ENCODE measurements around the gene FAM78B.

The FAM78B gene

DNA sequence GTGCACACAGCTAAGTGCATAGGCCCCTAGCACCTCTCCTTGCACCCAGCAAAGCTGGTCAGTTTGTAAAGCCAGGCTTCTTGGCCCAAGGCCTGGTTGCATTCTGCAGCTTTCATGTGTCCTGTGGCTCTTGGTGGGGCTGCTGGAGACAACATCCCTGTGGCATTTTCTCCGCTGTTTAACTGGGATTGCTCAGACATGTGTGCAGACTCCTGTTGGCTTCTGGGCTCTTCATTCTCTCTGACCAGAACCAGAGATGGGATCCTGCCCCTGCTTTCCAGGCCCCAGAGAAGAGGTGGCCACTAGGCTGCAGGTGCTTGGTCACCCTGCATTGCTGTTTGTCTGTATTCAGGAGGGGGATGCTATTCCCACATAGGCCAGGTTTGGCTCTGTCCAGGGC, 50.8 kb downstream of the FAM78B start:
- H3K9ac ChIP-seq (ENCODE audit: low read depth, low read length), result no peak overlapping the region
- no peaks in the 10 kb centered on the region for H4K20me1 ChIP-seq (ENCODE audit: insufficient read depth, low read length)
- TF ChIP-seq, protein P1, sequence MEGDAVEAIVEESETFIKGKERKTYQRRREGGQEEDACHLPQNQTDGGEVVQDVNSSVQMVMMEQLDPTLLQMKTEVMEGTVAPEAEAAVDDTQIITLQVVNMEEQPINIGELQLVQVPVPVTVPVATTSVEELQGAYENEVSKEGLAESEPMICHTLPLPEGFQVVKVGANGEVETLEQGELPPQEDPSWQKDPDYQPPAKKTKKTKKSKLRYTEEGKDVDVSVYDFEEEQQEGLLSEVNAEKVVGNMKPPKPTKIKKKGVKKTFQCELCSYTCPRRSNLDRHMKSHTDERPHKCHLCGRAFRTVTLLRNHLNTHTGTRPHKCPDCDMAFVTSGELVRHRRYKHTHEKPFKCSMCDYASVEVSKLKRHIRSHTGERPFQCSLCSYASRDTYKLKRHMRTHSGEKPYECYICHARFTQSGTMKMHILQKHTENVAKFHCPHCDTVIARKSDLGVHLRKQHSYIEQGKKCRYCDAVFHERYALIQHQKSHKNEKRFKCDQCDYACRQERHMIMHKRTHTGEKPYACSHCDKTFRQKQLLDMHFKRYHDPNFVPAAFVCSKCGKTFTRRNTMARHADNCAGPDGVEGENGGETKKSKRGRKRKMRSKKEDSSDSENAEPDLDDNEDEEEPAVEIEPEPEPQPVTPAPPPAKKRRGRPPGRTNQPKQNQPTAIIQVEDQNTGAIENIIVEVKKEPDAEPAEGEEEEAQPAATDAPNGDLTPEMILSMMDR (IDR thresholded peaks at IDR 0.05; ENCODE audit: borderline replicate concordance, extremely low read depth, low read length, poor library complexity, severe bottlenecking), result no peak
- TF ChIP-seq EZH2 (IDR thresholded peaks at IDR 0.05; ENCODE audit: borderline replicate concordance, low read depth, low read length, severe bottlenecking), result no peak
- no peaks in the 10 kb centered on the region for H3K9me3 ChIP-seq (ENCODE audit: insufficient read depth, low read length, severe bottlenecking)
- H3K4me1 ChIP-seq (ENCODE audit: insufficient read depth, low read length), result no peaks in the 10 kb centered on the region
- H3K27ac ChIP-seq (ENCODE audit: low read length), result no peak overlapping the region
- no peaks in the 10 kb centered on the region for H3K36me3 ChIP-seq (ENCODE audit: insufficient read depth, low read length)
- DNase-seq (no peak), ATAC-seq (ENCODE audit: insufficient read depth, low read depth) (no peak)
- no peak overlapping the region for H3K4me3 ChIP-seq (ENCODE audit: low read depth in 1 of 2, low read length in 2 of 2)
- no peak overlapping the region for H3K4me2 ChIP-seq (ENCODE audit: insufficient read depth, low read length)
- H2AFZ ChIP-seq (ENCODE audit: low read depth, low read length), result no peak overlapping the region
- H3K27me3 ChIP-seq (ENCODE audit: insufficient read depth, low read length, poor library complexity), result peaks cover 3% of the 10 kb centered on the region
- no peaks in the 10 kb centered on the region for H3K79me2 ChIP-seq (ENCODE audit: insufficient read depth, low read length)

DNA sequence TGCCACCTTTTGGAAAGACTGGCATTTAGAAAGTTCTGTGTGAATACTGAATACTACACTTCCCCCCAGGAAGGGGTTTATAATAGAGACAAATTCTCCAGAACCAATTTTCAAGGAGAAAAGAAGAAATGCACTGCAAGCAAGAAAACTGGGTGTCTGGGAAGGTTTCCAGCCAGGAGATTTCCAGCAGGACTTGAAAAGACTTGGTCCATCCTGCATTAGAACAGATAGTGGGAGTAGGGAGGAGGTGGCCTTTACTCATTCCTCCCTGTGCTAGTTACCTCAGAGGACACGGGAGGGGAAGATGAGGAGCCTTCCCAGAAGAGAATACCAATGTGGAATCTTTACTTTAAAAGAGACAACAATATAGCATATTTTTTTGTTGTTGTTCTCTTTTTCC, 52.4 kb downstream of the FAM78B start:
- H3K9me3 ChIP-seq (ENCODE audit: insufficient read depth, low read length, severe bottlenecking), result no peaks in the 10 kb centered on the region
- no peaks in the 10 kb centered on the region for H4K20me1 ChIP-seq (ENCODE audit: insufficient read depth, low read length)
- H2AFZ ChIP-seq (ENCODE audit: low read depth, low read length), result no peak overlapping the region
- ATAC-seq (ENCODE audit: insufficient read depth, low read depth) (no peak), DNase-seq (no peak)
- H3K4me3 ChIP-seq (ENCODE audit: low read depth in 1 of 2, low read length in 2 of 2), result no peak overlapping the region
- H3K4me1 ChIP-seq (ENCODE audit: insufficient read depth, low read length), result no peaks in the 10 kb centered on the region
- no peaks in the 10 kb centered on the region for H3K36me3 ChIP-seq (ENCODE audit: insufficient read depth, low read length)
- peaks cover 3% of the 10 kb centered on the region for H3K27me3 ChIP-seq (ENCODE audit: insufficient read depth, low read length, poor library complexity)
- H3K79me2 ChIP-seq (ENCODE audit: insufficient read depth, low read length), result no peaks in the 10 kb centered on the region
- TF ChIP-seq EZH2 (IDR thresholded peaks at IDR 0.05; ENCODE audit: borderline replicate concordance, low read depth, low read length, severe bottlenecking), result no peak
- TF ChIP-seq, protein P1 (IDR thresholded peaks at IDR 0.05; ENCODE audit: borderline replicate concordance, extremely low read depth, low read length, poor library complexity, severe bottlenecking), result no peak
- no peak overlapping the region for H3K4me2 ChIP-seq (ENCODE audit: insufficient read depth, low read length)
- H3K9ac ChIP-seq (ENCODE audit: low read depth, low read length), result no peak overlapping the region
- no peak overlapping the region for H3K27ac ChIP-seq (ENCODE audit: low read length)

DNA sequence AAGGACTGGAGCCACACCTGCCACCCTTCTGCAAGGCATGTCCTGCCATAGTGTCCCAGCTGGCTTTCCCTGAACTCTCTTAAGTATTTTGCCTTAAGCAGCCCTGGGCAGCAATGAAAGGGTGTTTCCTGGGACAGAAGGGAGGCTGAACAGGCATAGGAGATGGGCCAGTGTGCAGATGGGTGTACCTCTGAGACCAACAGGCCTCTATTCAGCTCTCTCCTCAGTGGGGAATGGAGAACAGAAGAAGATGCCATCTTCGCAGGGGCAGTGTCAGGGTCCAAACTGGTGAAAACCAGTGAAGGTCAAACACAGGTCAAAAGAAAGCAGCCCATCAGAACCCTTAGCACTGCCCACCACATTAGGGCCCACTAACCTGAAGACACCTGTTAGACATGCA, 53.2 kb downstream of the FAM78B start:
- no peaks in the 10 kb centered on the region for H3K79me2 ChIP-seq (ENCODE audit: insufficient read depth, low read length)
- no peaks in the 10 kb centered on the region for H3K9me3 ChIP-seq (ENCODE audit: insufficient read depth, low read length, severe bottlenecking)
- no peaks in the 10 kb centered on the region for H3K36me3 ChIP-seq (ENCODE audit: insufficient read depth, low read length)
- H3K27ac ChIP-seq (ENCODE audit: low read length), result no peak overlapping the region
- TF ChIP-seq EZH2 (IDR thresholded peaks at IDR 0.05; ENCODE audit: borderline replicate concordance, low read depth, low read length, severe bottlenecking), result no peak
- TF ChIP-seq, protein P1 (IDR thresholded peaks at IDR 0.05; ENCODE audit: borderline replicate concordance, extremely low read depth, low read length, poor library complexity, severe bottlenecking), result no peak
- no peak overlapping the region for H3K4me2 ChIP-seq (ENCODE audit: insufficient read depth, low read length)
- no peak for ATAC-seq (ENCODE audit: insufficient read depth, low read depth)
- H2AFZ ChIP-seq (ENCODE audit: low read depth, low read length), result no peak overlapping the region
- no peaks in the 10 kb centered on the region for H3K4me1 ChIP-seq (ENCODE audit: insufficient read depth, low read length)
- no peak overlapping the region for H3K4me3 ChIP-seq (ENCODE audit: low read depth in 1 of 2, low read length in 2 of 2)
- H3K9ac ChIP-seq (ENCODE audit: low read depth, low read length), result no peak overlapping the region
- peaks cover 3% of the 10 kb centered on the region for H3K27me3 ChIP-seq (ENCODE audit: insufficient read depth, low read length, poor library complexity)
- H4K20me1 ChIP-seq (ENCODE audit: insufficient read depth, low read length), result no peaks in the 10 kb centered on the region
- no peak for DNase-seq

DNA sequence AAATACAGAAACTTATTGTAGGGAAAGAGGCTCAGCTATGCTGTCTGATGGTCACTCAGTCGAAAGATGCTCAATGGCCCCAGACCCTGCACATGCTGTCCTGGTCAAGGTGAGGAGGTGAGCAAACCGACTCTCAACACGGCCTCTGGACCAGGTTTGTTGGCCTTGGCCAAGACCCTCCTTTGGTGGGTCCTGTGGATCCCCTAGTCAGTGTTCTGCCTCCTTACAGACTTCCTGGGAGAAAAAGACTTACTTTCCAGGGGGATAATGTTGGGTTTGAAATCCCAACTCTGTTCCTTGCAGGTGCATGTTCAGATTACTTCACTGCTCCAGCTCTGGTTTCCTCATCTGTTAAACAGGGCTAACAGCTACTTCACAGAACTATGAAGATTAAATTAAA, 53.8 kb downstream of the FAM78B start:
- no peaks in the 10 kb centered on the region for H3K4me1 ChIP-seq (ENCODE audit: insufficient read depth, low read length)
- H3K27ac ChIP-seq (ENCODE audit: low read length), result no peak overlapping the region
- no peaks in the 10 kb centered on the region for H3K36me3 ChIP-seq (ENCODE audit: insufficient read depth, low read length)
- DNase-seq (no peak), ATAC-seq (ENCODE audit: insufficient read depth, low read depth) (no peak)
- no peak overlapping the region for H3K4me3 ChIP-seq (ENCODE audit: low read depth in 1 of 2, low read length in 2 of 2)
- H4K20me1 ChIP-seq (ENCODE audit: insufficient read depth, low read length), result no peaks in the 10 kb centered on the region
- H3K4me2 ChIP-seq (ENCODE audit: insufficient read depth, low read length), result no peak overlapping the region
- TF ChIP-seq, protein P1 (IDR thresholded peaks at IDR 0.05; ENCODE audit: borderline replicate concordance, extremely low read depth, low read length, poor library complexity, severe bottlenecking), result no peak
- TF ChIP-seq EZH2 (IDR thresholded peaks at IDR 0.05; ENCODE audit: borderline replicate concordance, low read depth, low read length, severe bottlenecking), result no peak
- H3K9me3 ChIP-seq (ENCODE audit: insufficient read depth, low read length, severe bottlenecking), result no peaks in the 10 kb centered on the region
- no peaks in the 10 kb centered on the region for H3K79me2 ChIP-seq (ENCODE audit: insufficient read depth, low read length)
- H3K27me3 ChIP-seq (ENCODE audit: insufficient read depth, low read length, poor library complexity), result peaks cover 3% of the 10 kb centered on the region
- no peak overlapping the region for H3K9ac ChIP-seq (ENCODE audit: low read depth, low read length)
- H2AFZ ChIP-seq (ENCODE audit: low read depth, low read length), result no peak overlapping the region

Data from DND-41 (cell line).